GM10266 (cell line): Measurements from ENCODE around the gene XIST.
"Not testable (repeated sequence)": the region's sequence is repeated elsewhere in the genome, so short reads cannot be mapped to it uniquely, and the experiment has no call there.

Source experiments
- DNase-seq: peaks from one replicate; pipeline ENCODE4 v3.0.0; 2012; ENCODE audit errors: extremely low spot score
- TF ChIP-seq, protein P1 (sequence below): IDR thresholded peaks from 2 replicates; pipeline ENCODE4 v1.5.1; 2012; ENCODE audit warnings: mild to moderate bottlenecking, low read depth; ENCODE audit not compliant: control insufficient read depth, insufficient read depth; ENCODE audit errors: missing control alignments

The XIST gene

DNA sequence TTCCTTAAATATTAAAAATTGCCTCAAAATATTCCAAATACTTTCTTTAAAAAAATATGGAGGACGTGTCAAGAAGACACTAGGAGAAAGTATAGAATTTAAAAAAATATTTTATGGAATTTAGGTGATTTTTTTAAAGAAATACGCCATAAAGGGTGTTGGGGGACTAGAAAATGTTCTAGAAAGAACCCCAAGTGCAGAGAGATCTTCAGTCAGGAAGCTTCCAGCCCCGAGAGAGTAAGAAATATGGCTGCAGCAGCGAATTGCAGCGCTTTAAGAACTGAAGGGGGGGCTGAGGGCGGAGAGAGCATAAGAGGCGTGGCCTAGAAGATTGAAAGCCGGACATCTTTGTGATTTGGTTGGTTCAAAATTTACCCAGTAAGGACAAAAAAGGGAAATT, at the start of gene XIST:
TSS of gene XIST (minus strand) at position 248 of the 400 bp plus-strand sequence.
- DNase-seq: no peak
- TF ChIP-seq, protein P1, sequence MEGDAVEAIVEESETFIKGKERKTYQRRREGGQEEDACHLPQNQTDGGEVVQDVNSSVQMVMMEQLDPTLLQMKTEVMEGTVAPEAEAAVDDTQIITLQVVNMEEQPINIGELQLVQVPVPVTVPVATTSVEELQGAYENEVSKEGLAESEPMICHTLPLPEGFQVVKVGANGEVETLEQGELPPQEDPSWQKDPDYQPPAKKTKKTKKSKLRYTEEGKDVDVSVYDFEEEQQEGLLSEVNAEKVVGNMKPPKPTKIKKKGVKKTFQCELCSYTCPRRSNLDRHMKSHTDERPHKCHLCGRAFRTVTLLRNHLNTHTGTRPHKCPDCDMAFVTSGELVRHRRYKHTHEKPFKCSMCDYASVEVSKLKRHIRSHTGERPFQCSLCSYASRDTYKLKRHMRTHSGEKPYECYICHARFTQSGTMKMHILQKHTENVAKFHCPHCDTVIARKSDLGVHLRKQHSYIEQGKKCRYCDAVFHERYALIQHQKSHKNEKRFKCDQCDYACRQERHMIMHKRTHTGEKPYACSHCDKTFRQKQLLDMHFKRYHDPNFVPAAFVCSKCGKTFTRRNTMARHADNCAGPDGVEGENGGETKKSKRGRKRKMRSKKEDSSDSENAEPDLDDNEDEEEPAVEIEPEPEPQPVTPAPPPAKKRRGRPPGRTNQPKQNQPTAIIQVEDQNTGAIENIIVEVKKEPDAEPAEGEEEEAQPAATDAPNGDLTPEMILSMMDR: no peak

GRCh38 chrX:73898315-73898714, 45.8 kb upstream of the XIST start:
- not testable (repeated sequence) for DNase-seq

DNA sequence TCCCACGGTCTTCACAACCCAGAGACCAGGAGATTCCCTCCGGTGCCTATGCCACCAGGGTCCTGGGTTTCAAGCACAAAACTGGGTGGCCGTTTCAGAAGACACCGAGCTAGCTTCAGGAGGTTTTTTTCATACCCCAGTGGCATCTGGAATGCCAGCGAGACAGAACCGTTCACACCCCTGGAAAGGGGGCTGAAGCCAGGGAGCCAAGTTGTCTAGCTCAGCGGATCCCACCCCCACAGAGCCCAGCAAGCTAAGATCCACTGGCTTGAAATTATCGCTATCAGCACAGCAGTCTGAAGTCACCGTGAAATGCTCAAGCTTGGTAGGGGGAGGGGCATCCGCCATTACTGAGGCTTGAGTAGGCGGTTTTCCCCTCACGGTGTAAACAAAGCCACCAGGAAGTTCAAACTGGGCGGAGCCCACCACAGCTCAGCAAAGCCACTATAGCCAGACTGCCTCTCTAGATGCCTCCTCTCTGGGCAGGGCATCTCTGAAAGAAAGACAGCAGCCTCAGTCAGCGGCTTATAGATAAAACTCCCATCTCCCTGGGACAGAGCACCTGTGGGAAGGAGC, 40.1 kb upstream of the XIST start:
- not testable (repeated sequence) for DNase-seq

- DNase-seq: not testable (repeated sequence)
Observed at GRCh38 chrX:73882260-73882659, 29.7 kb upstream of the XIST start.

- TF ChIP-seq, protein P1: no peak
- DNase-seq: no peak
Observed at GRCh38 chrX:73877687-73878086, 25.2 kb upstream of the XIST start.

DNA sequence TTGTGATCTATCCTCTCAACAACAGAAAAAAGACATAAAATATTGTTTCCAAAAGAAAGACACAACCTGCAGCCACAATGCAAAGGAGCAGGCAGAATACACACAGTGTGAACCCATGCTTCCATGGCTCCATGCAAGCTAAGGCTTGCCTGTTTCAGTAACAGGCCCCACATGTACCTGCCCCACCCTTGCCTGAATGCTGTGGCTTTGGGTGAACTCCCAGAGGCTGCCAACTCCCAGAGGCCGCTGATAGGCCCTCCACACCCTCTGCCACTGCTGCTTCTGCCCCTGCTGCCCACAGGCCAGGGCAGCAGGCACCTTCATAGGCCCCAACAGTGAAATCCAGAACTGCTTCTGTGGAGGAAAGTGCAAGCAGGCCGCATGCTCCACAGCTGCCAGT, 24.4 kb upstream of the XIST start:
- no peak for DNase-seq
- TF ChIP-seq, protein P1: no peak

GRCh38 chrX:73868916-73869315, 16.4 kb upstream of the XIST start:
- no peak for DNase-seq
- TF ChIP-seq, protein P1: no peak

DNA sequence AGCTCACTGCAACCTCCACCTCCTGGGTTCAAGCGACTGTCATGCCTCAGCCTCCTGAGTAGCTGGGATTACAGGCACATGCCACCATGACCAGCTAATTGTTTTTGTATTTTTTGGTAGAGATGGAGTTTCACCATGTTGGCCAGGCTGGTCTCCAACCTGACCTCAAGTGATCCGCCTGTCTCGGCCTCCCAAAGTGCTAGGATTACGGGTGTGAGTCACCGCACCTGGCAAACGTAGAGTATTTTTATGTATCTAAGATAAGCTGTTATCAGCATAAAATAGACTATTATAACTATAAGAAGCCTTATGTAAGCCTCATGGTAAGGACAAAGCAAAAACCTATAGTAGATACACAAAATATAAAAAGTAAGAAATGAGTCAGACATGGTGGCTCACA, 14.6 kb upstream of the XIST start:
- TF ChIP-seq, protein P1: no peak

DNA sequence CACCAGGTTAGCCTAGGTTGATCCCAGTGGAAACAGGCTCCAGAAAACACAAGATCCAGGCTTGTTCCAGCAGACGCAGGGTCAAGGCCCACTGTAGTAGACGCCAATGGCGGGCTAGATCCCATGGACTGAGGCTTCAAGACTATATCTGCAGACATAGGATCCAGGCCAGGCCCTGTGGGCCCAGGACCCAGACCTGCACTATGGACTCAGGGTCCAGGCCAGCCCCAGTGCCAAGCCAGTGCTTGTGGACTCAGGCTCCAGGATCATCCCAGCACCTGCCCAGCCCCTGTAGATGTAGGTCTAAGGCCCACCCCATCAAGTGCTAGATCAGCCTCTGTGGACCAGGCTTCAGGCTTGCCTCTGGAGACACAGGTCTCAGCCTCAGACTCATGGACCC, 11.3 kb upstream of the XIST start:
- TF ChIP-seq, protein P1: no peak
- no peak for DNase-seq

More for the DNA sequence above, 14.6 kb upstream of the XIST start:
- no peak for DNase-seq
